Stimulated activated effector memory CD8-positive, alpha-beta T cell treated with anti-CD3 and anti-CD28 coated beads, Interleukin-12 subunit alpha, Interleukin-12 subunit beta, amount 100 ng/mL, for 72 hours (primary cell): ENCODE results near the gene CACNG5.

Source experiments
- ATAC-seq: fragments of 150-1000 bp; cut with Tn5 transposase; 2 replicates; pipeline ENCODE4 v1.10.0; 2021
- DNase-seq, 2 donors: peaks; one replicate each; pipeline ENCODE4 v3.0.0; 2021 to 2022; ENCODE audit warnings: low spot score in 2 of 2
- H3K27ac Mint-ChIP-seq: one replicate; pipeline ENCODE4 v1.8.0; 2022; ENCODE audit warnings: mild to moderate bottlenecking, mixed read lengths
- H3K36me3 Mint-ChIP-seq: one replicate; pipeline ENCODE4 v1.8.0; 2022; ENCODE audit warnings: mild to moderate bottlenecking, mixed read lengths
- H3K4me1 Mint-ChIP-seq: one replicate; pipeline ENCODE4 v1.8.0; 2022; ENCODE audit warnings: mixed read lengths
- H3K4me3 Mint-ChIP-seq: one replicate; pipeline ENCODE4 v1.8.0; 2022; ENCODE audit warnings: mild to moderate bottlenecking, mixed read lengths
- H3K9me3 Mint-ChIP-seq: one replicate; pipeline ENCODE4 v1.8.0; 2022; ENCODE audit warnings: mixed read lengths

Gene CACNG5

GRCh38 chr17:66925811-66926500 is 91.0 kb downstream of the CACNG5 start:
- H3K36me3 Mint-ChIP-seq, result no peaks in the 10 kb centered on the region
- no peak overlapping the region for H3K27ac Mint-ChIP-seq
- H3K4me1 Mint-ChIP-seq, result no peaks in the 10 kb centered on the region
- peak; percentile 32 for ATAC-seq
- no peaks in the 10 kb centered on the region for H3K9me3 Mint-ChIP-seq
- no peak for DNase-seq
- no peak overlapping the region for H3K4me3 Mint-ChIP-seq

- ATAC-seq (no peak), DNase-seq (no peak)
- Mint-ChIP-seq H3K9me3 (no peaks in the 10 kb centered on the region), H3K4me3 (no peak overlapping the region), H3K27ac (no peak overlapping the region), H3K4me1 (no peaks in the 10 kb centered on the region), H3K36me3 (no peaks in the 10 kb centered on the region)
These were observed 94.0 kb downstream of the CACNG5 start for GRCh38 chr17:66928949-66929348.

- Mint-ChIP-seq H3K9me3 (no peaks in the 10 kb centered on the region), H3K4me1 (no peaks in the 10 kb centered on the region), H3K4me3 (no peak overlapping the region), H3K27ac (no peak overlapping the region), H3K36me3 (no peaks in the 10 kb centered on the region)
- DNase-seq (no peak), ATAC-seq (no peak)
These were observed 94.7 kb downstream of the CACNG5 start for GRCh38 chr17:66929591-66929990.

GRCh38 chr17:66930933-66931332 is 96.0 kb downstream of the CACNG5 start:
- Mint-ChIP-seq H3K36me3 (no peaks in the 10 kb centered on the region), H3K9me3 (no peaks in the 10 kb centered on the region), H3K27ac (no peak overlapping the region), H3K4me1 (no peaks in the 10 kb centered on the region), H3K4me3 (no peak overlapping the region)
- no peak for ATAC-seq
- DNase-seq, result no peak

GRCh38 chr17:66932311-66932710 is 97.4 kb downstream of the CACNG5 start:
- no peaks in the 10 kb centered on the region for H3K9me3 Mint-ChIP-seq
- DNase-seq (no peak), ATAC-seq (no peak)
- H3K27ac Mint-ChIP-seq, result no peak overlapping the region
- no peaks in the 10 kb centered on the region for H3K36me3 Mint-ChIP-seq
- H3K4me3 Mint-ChIP-seq, result no peak overlapping the region
- H3K4me1 Mint-ChIP-seq, result no peaks in the 10 kb centered on the region

GRCh38 chr17:66934040-66934439 is 99.1 kb downstream of the CACNG5 start:
- no peaks in the 10 kb centered on the region for H3K36me3 Mint-ChIP-seq
- no peak overlapping the region for H3K4me3 Mint-ChIP-seq
- peaks cover 6% of the 10 kb centered on the region for H3K9me3 Mint-ChIP-seq
- H3K4me1 Mint-ChIP-seq, result no peaks in the 10 kb centered on the region
- no peak for ATAC-seq
- DNase-seq, result no peak
- no peak overlapping the region for H3K27ac Mint-ChIP-seq
